ENCODE data around the gene ZC3HAV1L.
"Not testable (repeated sequence)": the region's sequence is repeated elsewhere in the genome, so short reads cannot be mapped to it uniquely, and the experiment has no call there.

Gene ZC3HAV1L

GRCh38 chr7:139033346-139034114, 2.3 kb downstream of the ZC3HAV1L start:
- no peak for TF ChIP-seq CTCF (IDR thresholded peaks at IDR 0.05; ENCODE audit: insufficient read depth, missing control alignments)
- no peak for FAIRE-seq
- DNase-seq (ENCODE audit: insufficient read length, low spot score): no peak

GRCh38 chr7:139032473-139032872, 3.4 kb downstream of the ZC3HAV1L start:
- FAIRE-seq (no peak), DNase-seq (ENCODE audit: insufficient read length, low spot score) (no peak)
- TF ChIP-seq CTCF (IDR thresholded peaks at IDR 0.05; ENCODE audit: insufficient read depth, missing control alignments): no peak

GRCh38 chr7:139029353-139029752, 6.5 kb downstream of the ZC3HAV1L start:
- TF ChIP-seq CTCF (IDR thresholded peaks at IDR 0.05; ENCODE audit: insufficient read depth, missing control alignments): no peak
- DNase-seq (ENCODE audit: insufficient read length, low spot score): no peak
- no peak for FAIRE-seq

GRCh38 chr7:139026551-139026950, 9.3 kb downstream of the ZC3HAV1L start:
- DNase-seq (ENCODE audit: insufficient read length, low spot score) (no peak), FAIRE-seq (no peak)
- no peak for TF ChIP-seq CTCF (IDR thresholded peaks at IDR 0.05; ENCODE audit: insufficient read depth, missing control alignments)

GRCh38 chr7:139025861-139026260, 10.0 kb downstream of the ZC3HAV1L start:
- not testable (repeated sequence) for FAIRE-seq; DNase-seq (ENCODE audit: insufficient read length, low spot score)

GRCh38 chr7:139023076-139023475, 12.8 kb downstream of the ZC3HAV1L start:
- no peak for DNase-seq (ENCODE audit: insufficient read length, low spot score)
- no peak for FAIRE-seq
- TF ChIP-seq CTCF (IDR thresholded peaks at IDR 0.05; ENCODE audit: insufficient read depth, missing control alignments): no peak

GRCh38 chr7:139022286-139022685, 13.6 kb downstream of the ZC3HAV1L start:
- no peak for TF ChIP-seq CTCF (IDR thresholded peaks at IDR 0.05; ENCODE audit: insufficient read depth, missing control alignments)
- no peak for FAIRE-seq
- no peak for DNase-seq (ENCODE audit: insufficient read length, low spot score)
